ENCODE measurements around the gene NPY. TPM values are rescaled to one million over a fixed set of nuclear protein-coding genes. Genes with fewer than 3 reads are reported as not detected.

NPY gene
- total and polyA plus RNA-seq, 2 of the 4 experiments (the other 2 are of a cell fraction): not detected

- no peak overlapping the region for H3K56ac ChIP-seq (ENCODE audit: extremely low read depth, insufficient read depth, low read length)
- ATAC-seq (ENCODE audit: low read depth) (no peak), DNase-seq (no peak)
- H3K18ac ChIP-seq (ENCODE audit: low read depth, low read length): no peak overlapping the region
- no peak overlapping the region for H4K5ac ChIP-seq (ENCODE audit: low read depth, low read length)
- H3K9me3 ChIP-seq (ENCODE audit: control insufficient read depth, insufficient read depth, low read length): no peaks in the 10 kb centered on the region
- H2BK15ac ChIP-seq (ENCODE audit: low read depth, low read length): no peak overlapping the region
- CTCF ChIA-PET: no interaction called here
- no peak overlapping the region for H3K14ac ChIP-seq (replicated peaks; ENCODE audit: low read depth, low read length)
- no TSS peak for BruUV-seq (replicated peaks)
- no peak overlapping the region for H2AFZ ChIP-seq (replicated peaks; ENCODE audit: low read length, poor library complexity)
- H2AK9ac ChIP-seq (replicated peaks; ENCODE audit: low read depth, low read length, poor library complexity): no peak overlapping the region
- H3K4me2 ChIP-seq (ENCODE audit: low read depth, low read length): no peak overlapping the region
- H2AK5ac ChIP-seq (ENCODE audit: low read depth, low read length): no peak overlapping the region
- no peaks in the 10 kb centered on the region for H4K20me1 ChIP-seq (ENCODE audit: insufficient read depth, low read length)
- no peak overlapping the region for H4K91ac ChIP-seq (ENCODE audit: insufficient read depth, low read depth, low read length)
- no peak overlapping the region for H2BK20ac ChIP-seq (ENCODE audit: low read depth, low read length)
- intact Hi-C loops (cut with micrococcal nuclease) (no loop called here), dilution Hi-C loops (cut with HindIII; ENCODE audit: low sequenced_read_pairs, unreplicated experiment) (no loop called here), in situ Hi-C loops (cut with MboI; ENCODE audit: low sequenced_read_pairs) (no loop called here)
- H3K9ac ChIP-seq (ENCODE audit: low read depth, low read length): no peak overlapping the region
- H3K4ac ChIP-seq (ENCODE audit: low read depth, low read length): no peak overlapping the region
- H3K9me1 ChIP-seq (ENCODE audit: insufficient read depth, low read length): no peaks in the 10 kb centered on the region
- no peak overlapping the region for H3K23ac ChIP-seq (ENCODE audit: low read depth, low read length)
- H4K8ac ChIP-seq (ENCODE audit: low read depth in 2 of 2, low read length in 2 of 2): no peak overlapping the region
- no peak overlapping the region for H3K27ac ChIP-seq (ENCODE audit: insufficient read depth, low read length)
- no peak overlapping the region for H2BK120ac ChIP-seq (ENCODE audit: low read depth, low read length)
- H3K36me3 ChIP-seq (ENCODE audit: control insufficient read depth, insufficient read depth, low read length): no peaks in the 10 kb centered on the region
- TF ChIP-seq ELK1 (IDR thresholded peaks at IDR 0.05; ENCODE audit: borderline replicate concordance, low read depth, low read length) (no peak), CHD1 (IDR thresholded peaks at IDR 0.05; ENCODE audit: low read depth, low read length) (no peak), RFX5 (IDR thresholded peaks at IDR 0.05; ENCODE audit: low read depth, low read length) (no peak), CTCF (conservative IDR thresholded peaks at IDR 0.05; ENCODE audit: low read depth, low read length) (no peak)
- no peaks in the 10 kb centered on the region for H3K4me1 ChIP-seq (ENCODE audit: control insufficient read depth, insufficient read depth, low read length)
- no peak overlapping the region for H2BK5ac ChIP-seq (ENCODE audit: low read depth, low read length, poor library complexity, severe bottlenecking)
- 41% methylated on average over 4 of the region's 5 CpGs; no CpG with 5 or more reads in 1 of the 2 experiments for WGBS, 2 experiments (ENCODE audit: extremely low coverage in 2 of 2, insufficient read length in 1 of 2)
- POLR2A ChIA-PET (ENCODE audit: unreplicated experiment): no interaction called here
- H3K27me3 ChIP-seq (ENCODE audit: control insufficient read depth, insufficient read depth, low read length): no peaks in the 10 kb centered on the region
- H3K4me3 ChIP-seq (ENCODE audit: insufficient read depth, low read depth, low read length): no peak overlapping the region
- H3K79me1 ChIP-seq (ENCODE audit: low read depth in 1 of 2, low read length in 2 of 2): no peaks in the 10 kb centered on the region
These were observed 55.6 kb downstream of the NPY start for GRCh38 chr7:24339575-24339974.

Measured in IMR-90 (cell line).